Activated T-cell treated with anti-CD3 and anti-CD28 coated beads for 24 hours (primary cell): ENCODE data around the gene CFAP299.
"Not testable (repeated sequence)": the region's sequence is repeated elsewhere in the genome, so short reads cannot be mapped to it uniquely, and the experiment has no call there.

Source experiments
- DNase-seq: peaks from one replicate; pipeline ENCODE4 v3.0.0-alpha.2; 2020; ENCODE audit warnings: low read depth

Gene CFAP299

GRCh38 chr4:80333121-80333520 is 2.4 kb upstream of the CFAP299 start:
- no peak for DNase-seq

- no peak for DNase-seq
Measured at GRCh38 chr4:80334568-80334967, 962 bp upstream of the CFAP299 start.

- DNase-seq: no peak
Measured at GRCh38 chr4:80335226-80335553, 340 bp upstream of the CFAP299 start.

GRCh38 chr4:80336582-80336981 is 1.1 kb downstream of the CFAP299 start:
- no peak for DNase-seq

GRCh38 chr4:80340036-80340435 is 4.5 kb downstream of the CFAP299 start:
- no peak for DNase-seq

GRCh38 chr4:80342684-80343083 is 7.2 kb downstream of the CFAP299 start:
- not testable (repeated sequence) for DNase-seq

- DNase-seq: no peak
Measured at GRCh38 chr4:80343887-80344286, 8.4 kb downstream of the CFAP299 start.

- no peak for DNase-seq
Measured at GRCh38 chr4:80360084-80360483, 24.6 kb downstream of the CFAP299 start.

- DNase-seq: no peak
Measured at GRCh38 chr4:80360900-80361299, 25.4 kb downstream of the CFAP299 start.

- no peak for DNase-seq
Measured at GRCh38 chr4:80361329-80361900, 25.9 kb downstream of the CFAP299 start.

- DNase-seq: peak; percentile 4
Measured at GRCh38 chr4:80362578-80363181, 27.1 kb downstream of the CFAP299 start.

- DNase-seq: peak; percentile 41
Measured at GRCh38 chr4:80365928-80366327, 30.4 kb downstream of the CFAP299 start.

GRCh38 chr4:80367737-80368136 is 32.2 kb downstream of the CFAP299 start:
- no peak for DNase-seq

- no peak for DNase-seq
Measured at GRCh38 chr4:80370635-80371034, 35.1 kb downstream of the CFAP299 start.

GRCh38 chr4:80371046-80371445 is 35.5 kb downstream of the CFAP299 start:
- no peak for DNase-seq

GRCh38 chr4:80374180-80374579 is 38.6 kb downstream of the CFAP299 start:
- no peak for DNase-seq

GRCh38 chr4:80382090-80382832 is 46.7 kb downstream of the CFAP299 start:
- DNase-seq: no peak

GRCh38 chr4:80385397-80386280 is 50.1 kb downstream of the CFAP299 start:
- no peak for DNase-seq

- DNase-seq: no peak
Measured at GRCh38 chr4:80386281-80386886, 50.9 kb downstream of the CFAP299 start.

- no peak for DNase-seq
Measured at GRCh38 chr4:80387390-80388283, 52.1 kb downstream of the CFAP299 start.

GRCh38 chr4:80388284-80388607 is 52.7 kb downstream of the CFAP299 start:
- DNase-seq: no peak
